HG03432 (cell line): Measurements from ENCODE around the gene ZNF816.
"Not testable (repeated sequence)": the region's sequence is repeated elsewhere in the genome, so short reads cannot be mapped to it uniquely, and the experiment has no call there.

Experiments used
- ATAC-seq: cut with Tn5 transposase; IDR thresholded peaks from one replicate; pipeline ENCODE4 v1.9.1; 2021; ENCODE audit warnings: mild to moderate bottlenecking, moderate library complexity; ENCODE audit not compliant: unreplicated experiment

Gene ZNF816

GRCh38 chr19:52961981-52962380, 700 bp downstream of the ZNF816 start:
- no peak for ATAC-seq

DNA sequence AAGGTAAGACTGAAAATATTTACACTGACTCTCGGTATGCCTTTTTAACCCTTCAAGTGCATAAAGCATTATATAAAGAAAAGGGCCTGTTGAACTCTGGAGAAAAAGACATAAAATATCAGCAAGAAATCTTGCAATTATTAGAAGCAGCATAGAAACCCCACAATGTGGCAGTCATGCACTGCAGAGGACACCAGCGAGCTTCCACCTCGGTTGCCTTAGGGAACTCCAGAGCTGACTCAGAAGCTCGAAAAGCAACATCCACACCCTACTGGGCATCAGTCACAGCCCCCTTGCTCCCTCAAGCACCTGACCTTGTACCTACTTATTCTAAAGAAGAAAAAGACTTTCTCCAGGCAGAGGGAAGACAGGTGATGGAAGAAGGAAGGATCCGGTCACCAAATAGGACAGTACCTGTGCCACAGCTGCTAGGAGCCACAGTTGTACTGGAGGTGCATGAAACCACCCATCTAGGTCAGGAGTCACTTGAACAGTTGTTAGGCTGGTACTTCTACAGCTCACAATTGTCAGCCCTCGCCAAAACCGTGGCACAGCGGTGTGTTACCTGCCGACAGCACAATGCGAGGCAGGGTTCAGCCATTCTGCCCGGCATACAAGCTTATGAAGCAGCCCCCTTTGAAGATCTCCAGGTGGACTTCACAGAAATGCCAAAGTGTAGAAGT, 2.9 kb downstream of the ZNF816 start:
- ATAC-seq = no peak

GRCh38 chr19:52957591-52957990, 5.1 kb downstream of the ZNF816 start:
- no peak for ATAC-seq

DNA sequence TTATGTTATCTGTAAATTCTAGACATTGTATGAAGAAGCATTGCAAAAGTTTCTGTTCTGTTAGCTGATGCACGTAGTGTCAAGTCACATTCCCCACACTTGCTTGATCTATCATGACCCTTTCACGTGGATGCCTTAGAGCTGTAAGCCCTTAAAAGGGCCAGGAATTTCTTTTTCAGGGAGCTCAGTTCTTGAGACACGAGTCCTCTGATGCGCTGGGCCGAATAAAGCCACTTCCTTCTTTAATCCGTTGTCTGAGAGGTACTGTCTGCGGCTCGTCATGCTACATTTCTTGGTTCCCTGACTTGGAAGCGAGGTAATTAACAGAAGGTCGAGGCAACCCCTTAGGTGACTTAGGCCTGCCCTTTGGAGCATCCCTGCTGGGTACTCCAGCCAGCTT, 5.8 kb downstream of the ZNF816 start:
- ATAC-seq = no peak

GRCh38 chr19:52949422-52949821, 13.3 kb downstream of the ZNF816 start:
- ATAC-seq = no peak

DNA sequence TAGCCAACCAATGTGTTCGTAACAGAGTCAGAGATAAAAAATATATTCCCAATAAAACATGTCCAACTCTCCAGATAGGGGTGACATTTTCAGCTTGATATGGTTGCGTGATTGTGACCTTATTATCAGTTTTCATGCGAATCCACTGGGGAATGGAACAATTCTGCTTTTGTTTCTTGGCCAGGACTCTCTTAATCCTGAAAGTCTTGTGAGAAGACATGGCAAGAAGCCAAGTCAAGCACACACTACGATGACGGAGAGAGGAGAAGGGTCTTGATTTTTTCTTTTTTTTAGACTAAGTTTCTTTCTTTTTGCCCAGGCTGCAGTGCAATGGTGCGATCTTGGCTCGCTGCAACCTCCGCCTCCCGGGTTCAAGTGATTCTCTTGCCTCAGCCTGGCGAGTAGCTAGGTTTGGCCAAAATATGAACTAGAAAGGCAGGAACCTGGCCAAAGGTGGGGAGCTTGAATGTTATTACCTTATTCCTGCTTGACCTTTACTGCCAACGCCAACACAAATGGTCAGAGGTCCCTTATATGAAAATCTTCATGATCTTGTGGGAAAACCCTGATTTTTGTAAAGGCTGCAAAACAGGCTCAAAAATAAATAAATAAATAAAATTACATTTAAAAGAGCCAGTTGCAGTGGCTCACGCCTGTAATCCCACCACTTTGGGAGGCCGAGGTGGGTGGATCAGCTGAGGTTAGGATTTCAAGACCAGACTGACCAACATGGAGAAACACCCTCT, 14.5 kb downstream of the ZNF816 start:
- ATAC-seq = no peak

GRCh38 chr19:52946322-52947310, 16.1 kb downstream of the ZNF816 start:
- no peak for ATAC-seq

GRCh38 chr19:52945652-52946321, 16.9 kb downstream of the ZNF816 start:
- no peak for ATAC-seq

GRCh38 chr19:52944703-52945493, 17.8 kb downstream of the ZNF816 start:
- ATAC-seq = not testable (repeated sequence)

DNA sequence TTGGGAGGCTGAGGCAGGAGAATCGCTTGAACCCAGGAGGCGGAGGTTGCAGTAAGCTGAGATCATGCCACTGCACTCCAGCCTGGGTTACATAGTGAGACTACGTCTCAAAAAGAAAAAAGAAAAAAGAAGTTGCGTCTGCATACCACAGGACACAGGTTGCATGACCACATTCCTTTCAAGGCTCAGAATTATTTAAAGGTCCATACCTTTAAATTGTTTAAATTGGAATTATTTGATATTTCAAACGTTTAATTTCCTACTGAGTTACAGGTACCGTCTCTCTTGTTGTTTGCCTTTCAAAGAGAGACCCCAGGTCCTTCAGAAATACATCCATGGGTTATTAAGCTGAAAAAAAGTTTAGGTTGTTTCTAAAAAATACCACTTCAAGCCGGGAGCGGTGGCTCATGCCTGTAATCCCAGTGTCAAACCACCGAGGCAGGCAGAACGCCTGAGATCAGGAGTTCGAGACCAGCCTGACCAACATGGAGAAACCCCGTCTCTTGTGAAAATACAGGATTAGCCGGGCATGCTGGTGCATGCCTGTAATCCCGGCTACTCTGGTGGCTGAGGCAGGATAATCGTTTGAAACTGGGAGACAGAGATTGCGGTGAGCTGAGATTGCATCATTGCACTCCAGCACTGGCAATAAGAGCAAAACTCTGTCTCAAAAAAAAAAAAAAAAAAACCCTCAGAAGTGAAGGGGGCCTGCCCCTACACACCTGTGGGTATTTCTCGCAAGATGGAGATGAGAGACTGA, 18.6 kb downstream of the ZNF816 start:
- no peak for ATAC-seq

DNA sequence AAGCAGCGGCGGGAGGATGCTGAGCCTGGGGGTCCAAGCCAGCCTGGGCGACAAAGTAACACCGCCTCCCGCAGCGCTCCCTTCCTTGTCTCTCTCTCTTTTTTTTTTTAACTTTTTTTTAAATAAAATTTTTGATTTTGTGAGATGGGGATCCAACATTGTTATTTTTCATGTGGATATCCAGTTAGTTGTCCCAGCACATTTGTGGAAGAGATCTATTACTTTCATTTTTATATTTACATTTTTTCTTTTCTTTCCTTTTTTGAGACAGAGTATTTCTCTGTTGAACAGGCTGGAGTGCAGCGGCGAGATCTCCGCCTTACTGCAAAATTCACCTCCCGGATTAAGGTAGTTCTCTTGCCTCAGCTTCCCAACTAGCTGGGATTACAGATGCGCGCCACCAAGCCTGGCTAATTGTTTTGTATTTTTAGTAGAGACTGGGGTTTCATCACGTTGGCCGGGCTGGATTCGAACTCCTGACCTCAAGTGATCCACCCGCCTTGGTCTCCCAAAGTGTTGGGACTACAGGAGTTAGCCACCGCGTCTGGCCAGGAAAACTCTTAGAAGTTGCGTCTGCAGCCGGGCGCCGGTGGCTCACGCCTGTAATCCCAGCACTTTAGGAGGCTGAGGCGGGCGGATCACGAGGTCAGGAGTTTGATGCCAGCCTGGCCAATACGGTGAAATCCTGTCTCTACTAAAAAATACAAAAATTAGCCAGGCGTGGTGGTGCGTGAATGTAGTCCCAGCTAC, 19.4 kb downstream of the ZNF816 start:
- no peak for ATAC-seq

DNA sequence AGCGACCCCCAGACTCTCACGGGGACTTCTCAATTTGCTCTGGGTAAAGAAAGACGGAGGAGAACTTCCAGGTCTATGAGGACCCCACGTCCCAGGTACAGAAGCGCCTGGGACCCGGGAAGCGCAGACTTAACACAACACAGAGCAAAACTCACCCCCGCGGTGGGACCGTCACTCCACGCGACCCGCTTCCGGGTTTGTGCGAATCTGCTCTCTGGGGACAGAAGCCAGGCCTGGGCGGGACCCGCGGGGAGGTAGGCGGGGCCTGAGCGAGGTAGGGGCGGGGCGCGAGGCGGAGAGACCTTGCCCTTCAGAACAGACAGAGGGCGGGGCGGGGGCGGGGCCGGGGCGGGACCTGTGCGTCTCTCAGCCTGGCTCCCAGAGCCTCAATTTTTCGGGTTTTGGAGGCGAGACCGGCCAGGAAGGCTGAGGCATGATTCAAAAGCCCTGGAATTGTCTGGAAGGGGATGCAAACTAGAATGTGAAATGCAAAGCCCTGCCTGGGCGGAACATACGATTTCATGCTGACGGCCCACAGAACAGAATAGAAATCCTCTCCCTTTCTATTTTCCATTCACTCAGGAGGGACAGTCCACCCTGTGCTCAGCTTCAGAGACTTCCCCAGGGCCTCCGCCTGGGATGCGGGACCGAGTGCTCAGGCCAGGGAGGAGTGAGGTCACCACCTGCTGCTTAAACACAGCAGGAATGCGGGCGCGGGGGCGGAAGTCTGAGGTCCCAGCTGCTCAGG, 20.1 kb downstream of the ZNF816 start:
- ATAC-seq = peak; percentile 96

- ATAC-seq = peak; percentile 27
Measured at GRCh38 chr19:52941941-52942385, 20.7 kb downstream of the ZNF816 start.

DNA sequence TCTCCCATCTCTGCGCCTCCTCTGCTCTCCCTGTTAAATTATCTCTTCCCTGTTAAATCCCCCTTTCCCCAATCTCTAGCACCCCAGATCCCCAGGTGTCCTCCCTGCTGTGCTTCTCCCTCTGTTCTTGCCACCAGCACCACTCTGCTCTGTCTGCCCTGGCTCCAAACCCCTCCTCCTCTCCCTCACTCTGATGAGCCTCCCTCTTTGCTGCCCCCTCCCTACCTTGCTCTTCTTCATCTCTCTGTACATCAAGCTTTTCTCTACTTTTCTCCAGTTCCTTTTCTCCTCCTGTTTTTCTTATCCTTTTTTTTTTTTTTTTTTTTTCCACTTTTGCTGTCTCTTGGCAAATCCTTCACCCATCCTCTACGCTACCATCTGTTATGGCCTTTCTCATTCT, 21.2 kb downstream of the ZNF816 start:
- not testable (repeated sequence) for ATAC-seq

DNA sequence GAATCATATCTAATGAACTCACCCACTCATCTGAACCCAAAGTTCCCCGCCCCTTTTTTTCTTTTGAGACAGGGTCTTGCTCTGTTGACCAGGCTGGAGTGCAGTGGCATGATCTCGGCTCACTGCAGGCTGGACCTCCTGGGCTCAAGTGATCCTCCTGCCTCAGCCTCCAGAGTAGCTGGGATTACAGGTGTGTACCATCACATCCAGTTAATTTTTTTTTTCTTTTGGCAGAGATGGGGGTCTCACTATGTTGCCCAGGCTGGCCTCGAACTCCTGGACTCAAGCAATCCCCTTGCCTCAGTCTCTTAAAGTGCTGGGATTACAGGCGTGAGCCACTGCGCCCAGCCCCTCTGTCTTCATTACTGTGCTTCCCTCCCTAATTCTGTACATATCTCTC, 21.8 kb downstream of the ZNF816 start:
- ATAC-seq = not testable (repeated sequence)

DNA sequence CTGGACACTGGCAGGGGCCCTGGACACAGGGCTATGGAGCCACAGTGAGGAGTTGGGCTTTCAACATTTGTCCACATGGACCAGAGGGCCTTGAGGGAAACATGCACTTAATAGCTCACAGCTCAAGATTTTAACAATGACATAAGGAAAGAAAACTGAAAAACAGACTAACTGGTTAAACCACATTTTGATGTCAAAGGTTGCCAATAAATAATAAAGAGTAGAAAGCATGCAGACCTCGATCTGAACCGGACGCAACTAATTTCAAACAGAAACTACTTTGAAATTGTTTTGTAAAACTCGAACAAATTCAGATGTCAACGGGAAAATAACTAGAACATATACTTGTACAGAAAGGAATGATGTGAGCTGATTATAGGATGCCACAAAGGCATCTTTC, 23.9 kb downstream of the ZNF816 start:
- ATAC-seq = no peak

DNA sequence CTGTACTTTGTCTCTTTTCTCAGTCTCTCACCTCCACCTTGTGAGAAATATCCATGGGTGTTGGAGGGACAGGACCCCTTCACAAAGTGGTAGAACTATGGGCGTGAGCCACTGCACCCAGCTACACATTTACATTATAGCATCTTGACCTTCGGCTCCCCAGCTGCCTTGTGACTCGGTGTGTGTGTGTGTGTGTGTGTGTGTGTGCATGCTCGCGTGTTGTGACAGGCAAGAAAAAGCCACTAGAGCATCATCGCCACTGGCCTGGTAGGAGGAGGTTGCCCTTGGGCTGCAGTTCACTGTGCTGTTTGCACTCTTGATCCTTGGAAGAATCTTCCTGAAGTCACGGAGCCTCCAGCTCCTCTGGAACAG, 25.7 kb downstream of the ZNF816 start:
- no peak for ATAC-seq
